Tibial nerve (tissue), 4 donors: ENCODE data around the gene NIT1.

Source experiments
- CTCF ChIP-seq, 5 experiments: fragments of 200-600 bp in 3 of 5; fragments of 450-650 bp in 2 of 5; sonication (generic) in 3 of 5; IDR thresholded peaks; one replicate each; pipeline ENCODE4 v1.5.1; 2016 to 2019; ENCODE audit warnings: antibody characterized with exemption in 5 of 5, mild to moderate bottlenecking in 3 of 5, moderate library complexity in 2 of 5
- EP300 ChIP-seq, 2 donors: sonication (generic); formaldehyde crosslinking; IDR thresholded peaks; one replicate each; pipeline ENCODE4 v1.6.1; 2017; ENCODE audit warnings: antibody characterized with exemption in 2 of 2, mild to moderate bottlenecking in 1 of 2

- TF ChIP-seq CTCF (IDR thresholded peaks at IDR 0.05) (no peak), EP300 (IDR thresholded peaks at IDR 0.05) (no peak)
Measured at GRCh38 chr1:161145832-161146231, 27.9 kb downstream of the NIT1 start.
